HG03521 (cell line): ENCODE data around the gene PYCARD.
"Not testable (repeated sequence)": the region's sequence is repeated elsewhere in the genome, so short reads cannot be mapped to it uniquely, and the experiment has no call there.

ENCODE experiments used
- ATAC-seq: cut with Tn5 transposase; IDR thresholded peaks from one replicate; pipeline ENCODE4 v1.9.1; 2021; ENCODE audit warnings: mild to moderate bottlenecking, moderate library complexity; ENCODE audit not compliant: unreplicated experiment

PYCARD gene

DNA sequence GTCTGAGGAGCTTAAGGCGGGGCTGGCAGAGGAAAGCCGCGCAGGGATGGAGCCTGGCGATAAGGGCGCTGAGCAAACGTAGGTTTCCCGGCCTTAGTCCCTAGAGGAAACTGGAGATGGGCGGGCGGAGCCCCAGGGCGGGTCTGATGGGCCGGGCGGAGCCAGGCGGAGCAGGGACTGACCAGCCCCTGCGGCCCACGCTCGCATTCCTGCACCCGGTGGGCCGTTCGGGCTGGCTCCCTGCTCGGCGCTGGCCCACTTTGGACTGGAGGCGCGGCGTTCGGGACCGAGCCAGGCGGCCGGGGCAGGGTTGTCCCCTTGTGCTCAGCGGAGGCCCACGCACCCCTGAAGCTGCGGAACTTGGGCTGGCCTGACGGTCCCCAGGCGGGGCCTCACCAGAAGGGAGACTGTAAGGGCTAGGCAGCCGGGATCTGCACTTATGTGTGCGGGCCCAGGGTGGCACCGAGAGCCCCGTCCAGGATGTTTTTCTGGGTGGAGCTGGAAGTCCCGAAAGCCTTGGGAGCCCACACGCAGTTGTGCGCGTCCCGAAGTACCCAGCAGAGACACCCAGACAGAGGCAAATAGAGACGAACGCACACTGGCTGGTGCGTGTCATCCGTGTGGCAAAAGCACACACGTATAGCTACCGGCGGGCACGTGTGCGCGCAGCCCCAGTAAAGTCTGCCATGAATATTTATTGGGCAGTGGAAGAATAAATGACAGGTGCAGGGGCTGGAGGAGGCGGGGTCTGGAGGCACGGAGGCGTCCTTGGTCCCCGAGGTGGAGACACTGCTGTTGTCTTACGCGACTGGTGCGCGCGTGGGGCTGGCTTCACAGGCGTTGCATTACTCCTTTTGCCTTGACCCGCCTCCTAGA is 13.0 kb upstream of the PYCARD start:
- ATAC-seq: no peak

DNA sequence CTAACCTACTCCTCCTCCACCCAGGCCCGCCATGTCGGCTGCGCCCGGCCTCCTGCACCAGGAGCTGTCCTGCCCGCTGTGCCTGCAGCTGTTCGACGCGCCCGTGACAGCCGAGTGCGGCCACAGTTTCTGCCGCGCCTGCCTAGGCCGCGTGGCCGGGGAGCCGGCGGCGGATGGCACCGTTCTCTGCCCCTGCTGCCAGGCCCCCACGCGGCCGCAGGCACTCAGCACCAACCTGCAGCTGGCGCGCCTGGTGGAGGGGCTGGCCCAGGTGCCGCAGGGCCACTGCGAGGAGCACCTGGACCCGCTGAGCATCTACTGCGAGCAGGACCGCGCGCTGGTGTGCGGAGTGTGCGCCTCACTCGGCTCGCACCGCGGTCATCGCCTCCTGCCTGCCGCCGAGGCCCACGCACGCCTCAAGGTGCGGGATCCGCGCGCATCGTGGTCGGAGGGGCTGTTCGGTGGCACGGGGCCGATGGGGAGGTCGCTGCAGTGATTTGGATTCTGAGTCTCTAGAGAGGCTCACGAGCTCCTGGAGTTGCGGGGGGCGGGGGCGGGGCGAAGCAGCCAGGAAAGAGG is 12.2 kb upstream of the PYCARD start:
- no peak for ATAC-seq

DNA sequence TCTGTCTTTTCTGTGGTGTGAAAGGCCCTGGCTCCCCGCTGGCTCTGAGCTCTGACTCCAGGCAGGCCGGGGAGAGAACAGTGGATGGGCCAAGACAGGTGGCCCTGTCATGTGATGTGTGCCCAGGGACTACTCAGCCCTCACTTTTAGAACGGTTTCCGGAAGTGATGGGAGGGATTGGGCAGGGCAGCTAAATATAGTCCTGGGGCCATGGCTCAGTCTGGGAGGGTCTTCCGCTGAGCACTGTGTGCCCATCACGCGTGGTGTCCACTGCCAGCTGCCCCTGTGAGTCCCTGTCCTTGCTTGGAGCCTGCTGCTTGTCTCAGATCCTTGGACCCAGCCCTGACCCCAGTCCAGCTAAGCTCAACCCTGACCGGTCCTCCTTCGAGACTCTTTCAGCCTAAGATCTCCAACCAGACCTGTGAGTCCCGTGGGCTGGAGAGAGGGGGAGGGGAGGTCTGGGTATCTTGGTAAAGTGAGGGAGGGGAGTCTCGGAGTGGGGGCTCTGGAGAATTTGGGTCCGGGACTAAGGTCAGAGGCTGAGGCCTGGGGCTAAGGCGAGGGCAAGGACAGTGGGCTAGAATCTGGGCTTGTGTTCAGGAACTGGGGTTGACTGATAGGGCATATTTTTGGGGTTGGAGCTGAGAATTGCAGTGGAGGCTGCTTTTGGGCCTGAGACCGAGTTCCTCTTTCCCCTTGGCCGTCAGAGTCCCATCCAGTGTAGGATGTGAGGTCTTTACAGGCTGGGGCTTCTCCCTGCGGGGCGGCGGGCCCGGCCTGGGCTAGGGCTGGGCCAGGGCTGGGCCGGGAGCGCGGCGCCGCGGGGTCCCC is 11.5 kb upstream of the PYCARD start, which contains the start of gene TRIM72:
Gene TRIM72 (plus strand): TSS at position 243 of the 831 bp plus-strand sequence. CDS start 620 bp downstream, outside the sequence.
- no peak for ATAC-seq

DNA sequence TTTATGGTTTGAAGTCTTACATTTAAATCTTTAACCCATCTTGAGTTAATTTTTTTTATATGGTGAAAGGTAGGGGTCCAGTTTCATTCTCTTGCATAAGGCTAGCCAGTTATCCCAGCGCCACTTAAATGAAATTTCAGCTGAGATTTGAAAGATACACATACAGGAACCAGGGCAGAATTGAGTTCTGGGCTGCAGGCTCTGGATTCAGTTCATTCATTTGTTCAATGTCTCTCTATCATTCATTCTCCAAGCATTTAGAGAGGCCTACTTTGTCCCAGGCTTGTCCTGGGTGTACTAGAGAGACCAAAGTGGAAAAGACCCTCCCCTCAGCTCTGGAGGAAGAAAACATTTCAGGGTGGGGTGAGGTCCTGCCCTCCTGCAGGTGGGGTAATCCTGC is 10.8 kb upstream of the PYCARD start:
- no peak for ATAC-seq

DNA sequence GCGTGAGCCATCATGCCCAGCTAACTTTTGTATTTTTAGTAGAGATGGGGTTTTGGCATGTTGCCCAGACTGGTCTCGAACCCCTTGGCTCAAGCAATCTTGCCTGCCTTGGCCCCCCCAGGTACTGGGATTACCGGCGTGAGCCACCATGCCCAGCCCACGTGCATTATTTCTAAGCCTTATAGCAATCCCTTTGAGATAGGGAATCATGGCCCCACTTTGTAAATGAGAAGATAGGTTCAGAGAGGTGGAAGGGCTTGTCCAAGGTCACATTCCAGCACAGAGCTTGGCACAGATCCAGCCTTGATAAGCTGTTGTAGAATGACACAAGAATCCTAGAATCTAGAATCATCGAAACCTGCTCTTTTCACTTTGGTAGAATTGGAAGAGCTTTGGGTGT is 4.2 kb upstream of the PYCARD start:
- ATAC-seq: no peak

DNA sequence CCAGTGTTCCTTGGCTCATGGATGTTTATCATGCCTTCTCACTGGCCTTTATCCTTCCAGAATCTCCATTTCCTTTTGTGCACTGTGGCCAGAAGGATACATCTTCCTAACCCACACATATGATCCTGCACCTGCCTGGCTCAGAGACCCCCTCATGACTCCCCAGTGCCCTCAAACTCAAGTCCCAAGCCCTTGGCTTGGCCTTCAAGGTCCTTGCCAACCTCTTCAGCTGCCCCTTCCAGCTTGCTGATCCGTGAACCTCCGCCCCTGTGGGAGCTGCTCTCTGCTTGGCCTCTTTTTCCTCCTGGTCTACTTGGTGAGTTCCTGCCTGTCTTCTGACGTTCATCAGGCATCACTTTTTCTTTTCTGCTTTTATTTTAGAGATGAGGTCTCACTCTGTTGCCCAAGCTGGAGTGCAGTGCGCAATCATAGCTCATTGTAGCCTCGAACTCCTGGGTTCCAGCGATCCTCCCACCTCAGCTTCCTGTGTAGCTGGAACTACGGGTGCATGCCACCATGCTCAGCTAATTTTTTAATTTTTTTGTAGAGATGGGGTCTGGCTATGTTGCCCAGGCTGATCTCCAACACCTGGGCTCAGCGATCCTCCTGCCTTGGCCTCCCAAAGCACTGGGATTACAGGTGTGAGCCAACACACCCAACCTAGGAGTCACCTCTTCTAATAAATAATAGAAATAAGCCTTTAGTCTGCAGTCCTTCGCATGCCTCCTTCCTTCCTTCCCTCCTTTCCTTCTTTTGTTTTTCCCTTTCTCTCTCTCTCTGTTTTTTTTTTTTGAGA is 2.5 kb upstream of the PYCARD start:
- ATAC-seq: no peak

DNA sequence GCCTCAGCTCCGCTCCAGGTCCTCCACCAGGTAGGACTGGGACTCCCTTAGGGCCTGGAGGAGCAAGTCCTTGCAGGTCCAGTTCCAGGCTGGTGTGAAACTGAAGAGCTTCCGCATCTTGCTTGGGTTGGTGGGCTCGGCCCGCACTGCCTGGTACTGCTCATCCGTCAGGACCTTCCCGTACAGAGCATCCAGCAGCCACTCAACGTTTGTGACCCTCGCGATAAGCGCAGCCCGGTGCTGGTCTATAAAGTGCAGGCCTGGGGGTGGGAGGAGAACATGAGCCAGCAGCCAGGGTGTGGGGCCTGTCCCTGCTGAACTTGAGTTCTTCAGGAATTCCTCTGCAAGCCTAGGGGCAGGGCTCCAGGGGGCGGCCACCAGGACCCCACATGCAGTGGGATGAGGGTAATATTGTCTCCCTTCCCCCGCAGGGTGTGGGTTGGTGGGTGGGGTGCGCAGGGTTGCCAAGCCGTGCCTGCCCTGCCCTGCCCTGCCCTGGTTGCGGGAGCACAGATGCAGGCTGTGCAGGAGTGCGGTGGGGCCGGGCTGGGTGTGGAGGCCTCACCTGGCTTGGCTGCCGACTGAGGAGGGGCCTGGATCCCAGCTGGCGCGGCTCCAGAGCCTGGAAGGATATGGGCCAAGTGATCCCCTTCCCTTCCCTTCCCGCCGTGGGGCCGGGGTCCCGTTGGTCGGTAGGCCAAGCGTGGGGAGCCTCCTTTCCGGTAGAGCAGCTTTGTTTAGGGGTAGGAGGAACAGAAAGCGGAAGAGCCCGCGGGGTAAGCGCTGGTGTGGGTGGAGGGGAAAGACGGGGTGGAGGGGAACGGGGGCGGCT is 762 bp downstream of the PYCARD start:
- no peak for ATAC-seq

DNA sequence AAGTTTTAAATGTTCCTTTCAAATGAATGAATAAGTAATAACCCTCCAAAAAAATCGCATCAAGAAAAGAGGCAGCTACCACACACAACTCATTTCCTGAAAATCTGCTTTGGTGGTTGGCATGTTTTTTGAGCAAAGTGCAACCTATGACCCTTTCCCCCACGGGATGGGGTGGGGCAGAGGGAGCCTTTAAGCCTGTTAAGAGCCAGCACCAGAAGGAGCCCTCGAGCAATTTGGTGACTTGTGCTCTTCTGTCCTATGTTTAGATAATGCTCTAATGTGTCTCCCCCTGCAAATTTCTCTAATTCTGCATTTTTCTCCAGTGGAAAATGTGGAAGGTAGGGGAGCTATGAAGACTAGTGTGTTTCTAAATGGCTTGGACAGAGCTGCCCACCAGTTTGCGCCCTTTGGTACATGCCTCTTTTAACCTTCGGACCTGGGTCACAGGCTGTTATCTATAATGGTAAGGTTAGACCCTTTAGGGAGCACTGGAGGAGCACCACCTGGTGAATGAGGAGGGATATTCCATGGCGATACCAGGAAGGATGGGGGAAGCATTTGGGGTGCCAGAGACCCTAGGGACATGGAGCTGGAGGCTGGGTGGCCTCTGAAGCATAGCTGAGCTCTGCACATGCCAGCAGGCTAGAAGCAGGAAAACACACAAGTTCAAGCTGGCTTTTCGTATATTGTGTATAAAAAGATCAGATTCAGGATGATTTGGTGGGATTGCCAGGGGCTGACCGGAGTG is 1.6 kb downstream of the PYCARD start:
- no peak for ATAC-seq

DNA sequence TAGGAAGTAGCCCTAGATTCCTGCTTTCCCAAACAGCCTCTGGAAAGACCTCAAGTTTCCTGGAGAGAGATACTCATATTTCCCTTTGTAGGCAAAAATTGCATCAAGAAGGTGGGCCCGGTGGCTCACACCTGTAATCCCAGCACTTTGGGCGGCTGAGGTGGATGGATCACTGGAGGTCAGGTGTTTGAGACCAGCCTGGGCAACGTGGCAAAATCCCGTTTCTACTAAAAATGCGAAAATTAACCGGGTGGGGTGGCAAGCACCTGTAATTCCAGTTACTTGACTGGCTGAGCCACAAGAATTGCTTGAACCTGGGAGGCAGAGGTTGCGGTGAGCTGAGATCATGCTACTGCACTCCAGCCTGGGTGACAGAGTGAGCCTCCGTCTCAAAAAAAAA is 2.4 kb downstream of the PYCARD start:
- not testable (repeated sequence) for ATAC-seq

DNA sequence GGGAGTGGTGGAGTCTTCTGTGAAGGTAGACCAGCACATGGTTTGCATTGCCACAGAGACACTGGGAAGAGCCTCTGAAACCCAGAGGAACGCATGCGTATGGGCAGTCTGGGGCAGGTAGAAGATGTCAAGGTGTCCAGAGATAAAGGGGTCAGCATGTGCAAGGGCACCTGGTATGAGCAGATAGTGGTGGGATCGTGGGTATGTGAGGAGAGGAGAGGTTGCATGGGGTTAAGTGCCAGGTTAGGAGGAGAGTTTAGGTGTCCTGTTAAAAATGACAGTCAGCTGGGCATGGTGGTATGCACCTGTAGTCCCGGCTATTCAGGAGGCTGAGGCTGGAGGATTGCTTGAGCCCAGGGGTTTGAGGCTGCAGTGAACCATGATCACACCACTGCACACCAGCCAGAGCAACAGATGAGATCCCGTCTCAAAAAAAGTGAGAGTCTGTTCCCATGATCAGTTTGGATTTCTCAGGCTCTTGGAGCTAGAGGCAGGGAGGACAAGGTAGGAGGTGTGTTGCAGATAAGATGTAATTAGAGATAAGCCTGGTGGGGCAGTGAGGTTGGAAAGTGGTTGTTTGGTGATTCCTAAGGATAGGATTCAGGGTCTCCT is 3.0 kb downstream of the PYCARD start:
- ATAC-seq: no peak

DNA sequence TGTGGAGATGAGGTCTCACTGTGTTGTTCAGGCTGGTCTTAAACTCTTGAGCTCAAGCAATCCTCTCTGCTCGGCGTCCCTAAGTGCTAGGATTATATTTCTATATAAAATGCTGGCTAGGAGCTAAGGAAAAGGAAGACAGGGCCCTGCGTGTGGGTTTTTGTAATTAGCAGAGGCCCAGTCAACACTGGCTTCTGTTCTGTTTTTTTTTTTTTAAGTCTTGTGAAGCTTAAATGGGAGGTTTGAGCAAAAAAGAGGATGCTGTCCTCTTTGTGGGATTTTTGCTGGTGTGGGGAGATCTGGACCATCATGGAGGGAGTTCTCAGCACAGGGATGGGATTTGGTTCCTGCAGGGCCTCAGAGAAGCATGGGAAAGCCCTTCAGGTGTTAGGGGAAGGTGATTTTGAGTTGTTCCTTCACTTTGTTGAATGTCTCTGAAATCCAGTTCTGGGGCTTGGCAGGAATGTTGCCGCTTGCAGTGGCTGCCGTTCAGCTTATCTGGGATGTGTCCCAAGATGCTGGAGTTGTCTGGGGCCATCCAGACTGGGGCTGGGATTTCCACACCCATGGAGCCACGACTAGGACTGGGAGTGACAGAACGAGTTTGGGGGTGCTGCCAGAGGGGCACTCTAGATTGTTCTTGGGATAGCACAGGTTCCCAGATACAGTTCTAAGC is 4.2 kb downstream of the PYCARD start:
- ATAC-seq: no peak

DNA sequence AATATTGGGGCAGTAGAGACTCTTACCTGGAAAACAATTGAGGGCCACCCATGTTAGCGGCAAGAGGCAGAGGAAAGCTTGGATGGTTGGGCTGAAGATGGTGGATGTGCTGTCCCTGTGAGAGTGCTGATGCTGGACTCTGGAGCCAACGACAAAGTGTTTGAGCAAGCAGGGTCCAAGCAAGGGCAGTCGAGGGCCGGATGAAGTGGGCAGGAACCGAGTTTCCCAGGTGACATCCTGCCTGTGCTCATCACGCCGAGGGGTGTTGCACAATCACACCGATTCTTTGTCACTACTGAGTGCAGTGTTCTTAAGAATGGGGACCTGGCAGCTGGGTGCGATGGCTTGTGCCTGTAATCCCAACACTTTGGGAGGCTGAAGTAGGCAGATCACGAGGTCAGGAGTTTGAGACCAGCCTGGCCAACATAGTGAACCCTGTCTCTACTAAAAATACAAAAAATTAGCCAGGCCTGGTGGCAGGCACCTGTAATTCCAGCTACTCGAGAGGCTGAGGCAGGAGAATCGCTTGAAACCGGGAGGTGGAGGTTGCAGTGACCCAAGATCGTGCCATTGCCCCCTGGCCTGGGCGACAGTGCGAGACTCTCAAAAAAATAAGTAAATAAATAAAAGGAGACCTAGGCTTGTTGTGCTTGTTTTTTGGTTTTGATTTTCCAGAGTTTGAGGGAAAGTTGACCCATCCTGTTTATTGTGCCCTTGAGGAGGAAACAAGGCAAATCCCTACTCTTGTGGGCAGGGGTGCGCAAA is 6.1 kb downstream of the PYCARD start:
- ATAC-seq: no peak

DNA sequence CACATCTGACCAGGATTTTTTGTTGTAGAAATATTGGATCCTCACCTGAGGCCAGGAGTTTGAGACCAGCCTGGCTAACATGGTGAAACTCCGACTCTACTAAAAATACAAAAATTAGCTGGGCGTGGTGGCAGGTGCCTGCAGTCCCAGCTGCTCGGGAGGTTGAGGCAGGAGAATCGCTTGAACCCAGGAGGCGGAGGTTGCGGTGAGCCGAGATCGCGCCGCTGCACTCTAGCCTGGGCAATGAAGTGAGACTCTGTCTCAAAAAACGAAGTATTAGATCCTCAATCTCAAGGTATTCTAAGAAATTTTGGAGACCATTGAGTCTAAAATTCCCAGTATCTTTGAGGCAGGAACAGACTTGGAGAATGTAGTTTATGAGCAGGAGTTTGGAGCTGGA is 6.7 kb downstream of the PYCARD start:
- ATAC-seq: not testable (repeated sequence)

DNA sequence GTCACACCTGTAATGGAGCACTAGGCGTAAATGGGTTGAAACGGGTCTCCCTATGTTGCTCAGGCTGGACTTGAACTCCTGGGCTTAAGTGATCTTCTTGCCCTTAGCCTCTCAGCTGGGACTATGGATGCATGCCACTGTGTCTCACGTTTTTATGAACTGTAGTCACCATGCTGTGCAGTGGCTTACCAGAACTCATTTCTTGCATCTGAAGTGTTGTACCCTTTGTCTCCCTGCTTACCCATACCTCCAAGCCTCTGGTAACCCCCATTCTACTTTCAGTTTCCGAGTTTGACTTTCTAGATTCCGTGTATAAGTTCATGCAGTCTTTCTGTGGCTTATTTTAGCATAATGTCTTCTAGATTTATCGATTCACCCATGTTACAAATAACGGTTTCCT is 7.7 kb downstream of the PYCARD start:
- no peak for ATAC-seq

DNA sequence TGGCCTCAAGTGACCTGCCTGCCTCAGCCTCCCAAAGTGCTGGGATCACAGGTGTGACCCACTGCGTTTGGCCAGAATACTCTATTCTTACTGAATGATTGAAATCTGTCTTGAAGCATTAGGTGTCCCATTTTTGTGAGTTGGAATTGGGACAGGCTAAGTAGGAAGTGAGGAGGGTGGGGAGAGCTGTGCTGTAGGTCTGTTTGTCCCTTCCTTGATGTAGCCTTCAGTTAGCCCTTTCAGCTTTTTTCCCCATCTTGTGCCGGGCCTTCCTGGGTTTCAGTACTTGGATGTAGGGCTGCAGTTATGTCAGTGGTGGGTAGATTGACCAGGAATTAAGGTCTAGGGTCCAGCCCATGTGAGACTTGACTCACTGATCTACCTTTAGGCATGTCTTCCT is 8.7 kb downstream of the PYCARD start:
- ATAC-seq: no peak

DNA sequence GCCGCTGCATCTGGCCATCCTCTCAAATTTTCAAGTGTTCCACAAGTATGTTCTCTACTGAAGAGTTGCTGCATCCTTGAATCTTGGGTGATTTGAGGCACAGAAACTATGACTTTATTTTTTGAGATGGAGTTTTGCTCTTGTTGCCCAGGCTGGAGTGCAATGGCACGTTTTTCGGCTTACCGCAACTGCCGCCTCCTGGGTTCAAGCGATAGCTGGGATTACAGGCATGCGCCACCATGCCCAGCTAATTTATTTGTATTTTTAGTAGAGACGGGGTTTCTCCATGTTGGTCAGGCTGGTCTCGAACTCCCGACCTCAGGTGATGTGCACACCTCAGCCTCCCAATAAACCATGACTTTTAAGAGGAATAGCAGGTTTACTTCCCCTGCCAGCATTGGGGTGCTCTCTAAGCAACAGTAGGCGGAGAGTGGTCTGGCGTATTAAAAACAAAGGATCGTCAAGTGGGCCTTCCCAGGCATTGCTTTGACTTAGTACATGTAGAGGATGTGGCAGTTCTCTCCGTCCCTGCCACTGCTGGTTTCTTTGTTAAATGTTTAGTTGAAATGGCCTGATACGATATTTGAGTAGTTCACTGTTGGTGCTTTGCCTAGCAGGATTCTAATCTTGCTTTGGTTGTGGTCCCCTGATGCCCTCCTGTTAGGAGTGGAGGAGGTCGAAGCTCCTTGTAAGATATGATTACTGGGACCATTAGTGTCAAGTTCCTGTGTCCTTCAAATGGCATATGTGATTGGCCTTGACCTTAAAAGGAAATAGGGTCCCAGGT is 9.5 kb downstream of the PYCARD start:
- no peak for ATAC-seq
